Measurements from ENCODE around the gene NDUFB2.
"Not testable (repeated sequence)": the region's sequence is repeated elsewhere in the genome, so short reads cannot be mapped to it uniquely, and the experiment has no call there.

The NDUFB2 gene

GRCh38 chr7:140693849-140694248 lies 2.7 kb upstream of the NDUFB2 start:
- DNase-seq = not testable (repeated sequence)

GRCh38 chr7:140694592-140694991 lies 1.9 kb upstream of the NDUFB2 start:
- DNase-seq = no peak

GRCh38 chr7:140695381-140695780 lies 1.1 kb upstream of the NDUFB2 start:
- DNase-seq = no peak

DNA sequence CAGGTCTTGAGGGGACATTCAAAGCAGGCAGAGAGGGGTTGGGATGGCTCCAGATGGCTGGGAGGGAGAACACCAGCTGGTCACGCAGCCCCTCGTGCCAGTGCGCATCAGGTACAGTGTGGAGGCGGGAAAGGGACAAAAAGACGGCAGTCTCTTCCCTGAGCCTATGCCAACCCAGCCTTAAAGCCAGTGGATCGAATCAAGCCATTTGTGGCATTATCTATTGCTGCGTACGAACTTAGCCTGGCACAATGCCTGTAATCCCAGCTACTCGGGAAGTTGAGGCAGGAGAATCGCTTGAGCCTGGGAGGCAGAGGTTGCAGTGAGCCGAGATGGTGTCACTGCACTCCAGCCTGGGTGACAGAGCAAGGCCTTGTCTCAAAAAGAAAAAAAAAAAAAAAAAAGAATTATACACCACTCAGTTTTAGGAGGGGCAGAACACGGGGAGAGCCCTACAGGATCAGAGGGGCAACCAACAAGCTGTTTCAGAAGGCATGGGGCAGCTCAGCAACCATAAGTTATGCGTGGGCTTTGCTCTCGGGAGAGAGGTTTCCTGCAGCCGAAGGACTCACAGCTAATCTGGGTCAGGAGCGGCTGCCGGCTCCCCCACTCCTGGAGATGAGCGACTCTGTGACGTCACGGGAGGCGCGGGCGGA lies 356 bp upstream of the NDUFB2 start:
- DNase-seq = peak; percentile 94

- no peak for DNase-seq
Measured at GRCh38 chr7:140697447-140698143, 1.1 kb downstream of the NDUFB2 start.

- DNase-seq = no peak
Measured at GRCh38 chr7:140698477-140698876, 2.0 kb downstream of the NDUFB2 start.

GRCh38 chr7:140702774-140703173 lies 6.3 kb downstream of the NDUFB2 start:
- DNase-seq = no peak

GRCh38 chr7:140704205-140704604 lies 7.7 kb downstream of the NDUFB2 start:
- DNase-seq = no peak

GRCh38 chr7:140707132-140707531 lies 10.6 kb downstream of the NDUFB2 start:
- DNase-seq = no peak

- DNase-seq = not testable (repeated sequence)
Measured at GRCh38 chr7:140708764-140709163, 12.3 kb downstream of the NDUFB2 start.

- DNase-seq = not testable (repeated sequence)
Measured at GRCh38 chr7:140712392-140712791, 15.9 kb downstream of the NDUFB2 start.

GRCh38 chr7:140714331-140715040 lies 18.0 kb downstream of the NDUFB2 start:
- DNase-seq = no peak

DNA sequence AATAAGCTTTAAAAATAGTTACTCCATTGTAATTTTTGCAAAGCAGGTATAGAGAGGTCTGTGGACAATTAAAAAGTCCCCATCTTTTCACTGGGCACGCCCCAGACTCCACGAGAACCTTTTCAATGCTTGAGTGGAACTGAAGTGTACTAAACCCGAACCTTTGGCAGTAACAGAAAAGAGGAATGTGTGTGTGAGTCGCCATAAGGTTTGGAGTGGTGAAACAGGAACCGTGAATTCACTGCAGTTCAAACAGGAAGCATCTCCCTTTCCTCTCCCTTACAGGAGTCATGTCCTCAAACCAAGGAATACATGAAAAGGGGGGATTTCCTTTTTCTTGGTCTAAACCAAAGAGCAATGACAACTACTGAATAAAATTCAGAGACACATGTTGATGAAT lies 23.2 kb downstream of the NDUFB2 start:
- no peak for DNase-seq

DNA sequence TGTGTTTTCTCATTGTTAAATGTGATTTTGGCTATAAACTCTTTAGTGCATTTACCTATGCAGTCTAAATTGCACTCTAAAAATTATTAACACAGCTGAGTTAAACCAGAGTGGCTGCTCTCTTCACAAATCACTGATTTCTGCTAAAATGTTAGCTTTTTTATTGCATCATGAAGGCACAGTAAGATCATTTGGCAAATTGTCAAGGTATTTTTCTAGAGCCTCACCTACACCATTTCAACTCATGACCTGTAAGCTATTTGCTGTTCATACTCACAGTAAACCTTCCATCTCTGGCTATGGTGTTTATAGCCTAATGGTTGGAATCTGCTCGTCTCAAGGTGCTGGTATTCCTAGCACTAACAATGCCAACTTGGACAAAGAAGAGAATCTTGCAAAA lies 25.7 kb downstream of the NDUFB2 start:
- no peak for DNase-seq

DNA sequence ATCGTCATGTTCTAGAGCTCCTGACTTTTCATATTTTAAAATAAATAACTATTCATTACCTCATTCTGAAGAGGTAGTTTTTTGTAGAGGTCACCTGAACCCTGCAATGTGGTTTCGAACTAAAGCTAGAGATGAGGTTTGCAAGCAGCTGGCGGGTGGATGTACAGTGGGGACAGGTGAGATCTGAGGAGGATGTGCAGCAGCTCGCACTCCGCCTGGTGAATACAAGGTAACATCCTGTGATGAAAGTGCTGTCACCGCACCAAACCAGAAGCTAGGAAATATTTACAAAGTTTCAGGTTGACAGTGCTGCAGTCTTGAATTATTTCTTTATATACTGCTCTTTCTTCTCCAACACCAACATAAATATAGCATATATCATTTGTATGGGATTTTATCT lies 26.5 kb downstream of the NDUFB2 start:
- DNase-seq = no peak

GRCh38 chr7:140723574-140723973 lies 27.1 kb downstream of the NDUFB2 start:
- no peak for DNase-seq

DNA sequence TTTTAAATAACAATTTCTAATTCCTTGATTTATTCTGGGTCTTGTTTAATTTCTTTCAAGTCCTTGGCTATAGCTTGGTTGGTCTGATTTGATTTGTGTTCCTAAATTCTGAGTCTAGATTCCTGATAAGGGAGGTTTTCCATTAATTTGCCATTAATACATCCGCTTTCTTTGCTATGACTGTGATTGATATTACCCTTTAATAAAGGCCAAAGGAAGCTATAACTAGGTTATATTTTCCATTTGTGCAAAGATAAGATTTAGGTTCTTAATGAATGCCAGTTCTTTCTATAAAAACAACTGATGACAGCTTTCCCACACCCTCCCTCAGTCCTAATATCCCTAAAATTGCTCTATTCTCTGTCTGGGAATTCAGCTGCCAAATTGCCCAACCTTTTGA lies 28.2 kb downstream of the NDUFB2 start:
- DNase-seq = no peak

DNA sequence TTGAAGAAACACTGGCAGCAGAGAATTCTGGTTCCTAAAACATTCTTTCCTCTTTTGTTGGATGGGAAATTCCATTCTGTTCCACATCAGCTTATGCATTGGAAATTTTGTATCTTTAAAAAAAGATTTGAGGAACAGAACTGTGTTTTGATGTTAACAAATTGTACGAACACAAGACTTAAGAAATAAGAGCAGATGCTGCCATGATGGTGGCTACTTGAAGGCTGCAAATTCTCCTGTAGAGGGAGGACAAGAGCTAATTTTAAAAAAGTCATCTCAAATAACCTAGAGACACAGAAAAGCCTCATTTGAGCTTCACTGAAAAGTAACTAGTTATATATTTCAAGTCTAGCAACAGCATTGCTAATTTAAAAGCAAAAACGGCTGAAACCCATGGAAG lies 29.8 kb downstream of the NDUFB2 start:
- no peak for DNase-seq

DNA sequence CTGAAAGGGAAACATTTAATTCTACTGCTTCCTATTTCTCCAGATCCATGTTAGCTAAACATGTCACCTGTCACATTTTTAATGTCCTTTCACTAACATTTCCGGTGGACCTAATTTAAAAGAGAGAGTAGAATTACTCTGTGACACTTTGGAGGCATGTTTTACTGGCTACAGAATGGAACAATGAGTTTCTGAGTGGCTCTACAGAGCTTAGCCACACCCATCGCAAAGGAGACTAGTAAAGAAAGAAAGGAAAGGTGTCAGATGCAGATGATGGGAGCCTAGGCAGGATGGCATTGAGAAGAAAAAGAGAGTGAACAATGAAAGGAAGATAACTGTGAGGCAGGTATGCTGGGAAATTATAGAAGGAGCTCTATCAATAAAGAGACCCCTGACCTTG lies 35.9 kb downstream of the NDUFB2 start:
- no peak for DNase-seq

GRCh38 chr7:140734096-140734495 lies 37.6 kb downstream of the NDUFB2 start:
- no peak for DNase-seq

DNA sequence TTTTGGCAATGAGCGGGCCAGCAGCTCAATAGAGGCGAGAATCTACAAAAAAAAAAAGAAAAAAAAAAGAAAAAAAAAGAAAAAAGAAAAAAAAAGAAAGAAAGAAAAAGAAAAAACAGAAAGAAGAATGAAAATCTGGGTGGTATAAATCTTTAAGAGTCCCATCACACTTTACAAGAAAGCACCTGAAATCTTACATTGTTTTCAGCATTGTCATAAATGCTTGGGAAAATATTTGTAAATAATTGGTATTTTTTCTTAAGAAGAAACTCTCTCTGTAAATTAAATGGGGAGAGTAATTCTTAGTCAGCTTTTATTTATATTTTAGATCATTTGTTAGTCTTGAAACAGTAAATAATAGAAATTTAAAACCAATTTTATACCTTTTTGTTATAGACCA lies 38.2 kb downstream of the NDUFB2 start:
- no peak for DNase-seq

DNA sequence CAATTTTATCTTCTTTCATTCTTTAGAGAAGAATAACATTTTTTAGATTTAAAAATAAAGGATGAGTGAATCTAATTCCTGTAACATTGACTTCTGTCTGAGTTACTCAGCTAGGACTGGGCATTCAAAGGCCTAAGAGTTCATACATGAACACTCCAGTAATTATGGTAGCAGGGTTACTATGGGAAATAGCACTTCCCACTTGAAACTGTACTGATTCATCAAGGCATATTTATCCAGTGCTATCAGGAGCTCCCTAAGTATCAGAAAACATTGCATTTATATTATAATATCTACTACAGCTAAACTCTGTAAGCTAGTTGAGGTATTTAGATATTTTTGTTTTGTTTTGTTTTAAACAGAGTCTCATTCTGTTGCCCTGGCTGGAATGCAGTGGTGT lies 41.8 kb downstream of the NDUFB2 start:
- no peak for DNase-seq

DNA sequence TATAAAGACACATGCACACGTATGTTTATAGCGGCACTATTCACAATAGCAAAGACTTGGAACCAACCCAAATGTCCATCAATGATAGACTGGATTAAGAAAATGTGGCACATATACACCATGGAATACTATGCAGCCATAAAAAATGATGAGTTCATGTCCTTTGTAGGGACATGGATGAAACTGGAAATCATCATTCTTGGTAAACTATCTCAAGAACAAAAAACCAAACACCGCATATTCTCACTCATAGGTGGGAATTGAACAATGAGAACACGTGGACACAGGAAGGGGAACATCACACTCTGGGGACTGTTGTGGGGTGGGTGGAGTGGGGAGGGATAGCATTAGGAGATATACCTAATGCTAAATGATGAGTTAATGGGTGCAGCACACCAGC lies 46.7 kb downstream of the NDUFB2 start:
- not testable (repeated sequence) for DNase-seq

GRCh38 chr7:140744005-140744404 lies 47.5 kb downstream of the NDUFB2 start:
- no peak for DNase-seq

Data from NK-92 treated with Interleukin-12 subunit alpha and Interleukin-12 subunit beta, amount 100 ng/mL, for 24 hours (cell line).